Suppressor macrophage (primary cell): ENCODE data around the gene ALK.

Source experiments
- DNase-seq, 4 experiments: peaks; one replicate each; pipeline ENCODE4 v3.0.0-alpha.2; 2020 to 2022

The ALK gene

GRCh38 chr2:29787473-29788465 lies 133.6 kb downstream of the ALK start:
- no peak for DNase-seq

DNA sequence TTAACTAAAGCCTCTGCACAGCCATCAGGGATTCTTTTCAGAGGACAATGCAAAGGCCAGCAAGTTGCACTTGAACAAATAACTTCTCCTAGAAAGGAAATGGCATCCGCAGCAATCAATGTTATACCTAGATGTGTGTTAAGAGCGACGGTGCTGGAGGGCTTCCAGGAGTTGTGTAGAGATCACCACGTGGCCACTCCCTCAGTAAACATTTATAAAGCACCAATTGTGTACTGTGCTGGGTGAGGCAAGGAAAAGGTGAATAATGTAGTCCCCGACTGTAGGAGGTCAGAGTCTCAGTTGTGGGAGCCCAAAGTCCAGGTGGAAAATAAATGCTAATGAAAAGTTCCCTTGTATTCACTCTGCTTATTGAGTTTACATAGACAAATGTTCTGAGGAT lies 135.0 kb downstream of the ALK start:
- no peak for DNase-seq

GRCh38 chr2:29783666-29784065 lies 137.7 kb downstream of the ALK start:
- no peak for DNase-seq

DNA sequence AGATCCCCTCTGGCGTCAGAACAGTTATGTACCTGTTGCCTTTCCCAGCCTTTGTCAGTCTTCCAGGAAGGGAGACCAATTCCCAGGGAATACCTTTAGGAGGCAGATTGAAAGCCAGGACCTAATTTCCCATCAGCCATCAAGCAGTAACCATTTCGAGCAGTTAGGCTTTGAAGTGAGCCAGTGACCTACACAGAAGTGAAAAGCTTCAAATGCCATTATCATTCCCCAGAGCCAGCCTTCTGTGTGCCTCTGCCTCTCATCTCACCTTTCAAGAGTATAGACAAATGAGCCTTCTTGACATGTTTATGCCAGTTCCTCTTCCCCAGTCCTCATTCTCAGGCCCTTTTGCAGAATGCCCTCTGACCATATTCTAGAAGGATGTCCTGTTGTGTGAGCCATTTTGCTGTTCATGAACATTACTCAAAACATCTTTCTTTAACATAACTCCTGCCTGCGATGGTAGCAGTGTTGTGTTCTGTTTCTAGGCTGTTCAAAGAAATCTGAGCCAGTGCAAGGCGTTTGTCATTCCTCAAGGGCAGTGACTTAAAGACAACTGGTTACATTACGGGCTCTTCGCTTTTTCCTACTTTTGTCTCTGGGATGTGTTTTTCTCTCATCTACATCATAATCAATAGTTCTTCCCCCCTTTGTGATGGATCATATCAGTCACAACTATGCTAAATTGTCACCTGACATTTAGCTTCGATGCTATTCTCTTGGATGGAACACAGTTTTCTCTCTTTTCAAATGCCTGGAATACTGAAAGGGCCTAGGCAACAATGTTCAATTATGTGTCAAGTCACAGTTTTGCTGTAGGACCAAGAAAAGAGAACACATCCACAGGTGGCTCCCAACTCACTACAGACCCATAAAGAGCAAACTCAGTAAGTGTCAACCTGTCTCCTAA lies 138.6 kb downstream of the ALK start:
- no peak for DNase-seq

- no peak for DNase-seq
These were observed 139.3 kb downstream of the ALK start for GRCh38 chr2:29782087-29782486.

GRCh38 chr2:29780906-29781305 lies 140.5 kb downstream of the ALK start:
- no peak for DNase-seq

DNA sequence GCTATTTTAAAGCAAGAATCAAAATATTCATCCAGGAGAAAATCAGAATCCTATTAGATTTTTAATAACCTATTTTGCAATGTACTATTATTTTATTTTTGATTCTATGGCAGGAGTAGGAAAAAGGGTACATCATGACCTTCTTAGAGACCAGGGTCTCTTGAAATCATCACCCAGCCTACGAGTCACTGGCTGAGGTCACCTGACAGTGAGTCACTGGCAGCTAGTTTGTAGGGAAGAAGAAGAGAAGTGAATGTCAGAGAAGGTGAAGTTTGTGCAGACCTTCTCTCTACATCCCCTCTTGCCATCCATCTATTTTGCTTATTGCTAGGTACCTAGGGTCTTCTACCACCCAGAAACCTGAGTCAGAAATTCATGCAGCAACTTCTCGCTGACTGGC lies 144.2 kb downstream of the ALK start:
- DNase-seq = peak; percentile 10 to 58 (median 44)

GRCh38 chr2:29776406-29776805 lies 145.0 kb downstream of the ALK start:
- DNase-seq = no peak

- no peak for DNase-seq
These were observed 145.4 kb downstream of the ALK start for GRCh38 chr2:29775937-29776336.

- no peak for DNase-seq
These were observed 146.8 kb downstream of the ALK start for GRCh38 chr2:29774624-29775023.

GRCh38 chr2:29770846-29771245 lies 150.5 kb downstream of the ALK start:
- DNase-seq = no peak

DNA sequence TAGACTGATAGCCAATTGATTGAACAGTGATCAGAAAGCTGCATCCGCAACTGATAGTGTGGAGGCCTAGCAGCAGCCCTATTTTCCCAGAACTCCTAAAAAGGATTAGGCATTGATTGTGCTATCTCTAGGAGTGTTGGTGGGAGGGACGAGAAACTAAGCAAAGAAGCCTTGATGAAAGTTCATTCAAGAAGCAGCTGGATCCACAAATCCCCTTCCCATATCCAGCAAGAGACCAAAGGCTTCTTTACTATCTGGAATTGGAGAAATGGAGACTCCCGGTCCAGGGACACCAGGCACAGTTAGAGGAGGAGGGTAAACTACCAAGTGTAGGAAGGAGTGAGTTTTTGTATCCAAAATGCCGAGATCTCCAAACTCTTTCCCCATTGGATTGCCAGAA lies 151.5 kb downstream of the ALK start:
- no peak for DNase-seq

DNA sequence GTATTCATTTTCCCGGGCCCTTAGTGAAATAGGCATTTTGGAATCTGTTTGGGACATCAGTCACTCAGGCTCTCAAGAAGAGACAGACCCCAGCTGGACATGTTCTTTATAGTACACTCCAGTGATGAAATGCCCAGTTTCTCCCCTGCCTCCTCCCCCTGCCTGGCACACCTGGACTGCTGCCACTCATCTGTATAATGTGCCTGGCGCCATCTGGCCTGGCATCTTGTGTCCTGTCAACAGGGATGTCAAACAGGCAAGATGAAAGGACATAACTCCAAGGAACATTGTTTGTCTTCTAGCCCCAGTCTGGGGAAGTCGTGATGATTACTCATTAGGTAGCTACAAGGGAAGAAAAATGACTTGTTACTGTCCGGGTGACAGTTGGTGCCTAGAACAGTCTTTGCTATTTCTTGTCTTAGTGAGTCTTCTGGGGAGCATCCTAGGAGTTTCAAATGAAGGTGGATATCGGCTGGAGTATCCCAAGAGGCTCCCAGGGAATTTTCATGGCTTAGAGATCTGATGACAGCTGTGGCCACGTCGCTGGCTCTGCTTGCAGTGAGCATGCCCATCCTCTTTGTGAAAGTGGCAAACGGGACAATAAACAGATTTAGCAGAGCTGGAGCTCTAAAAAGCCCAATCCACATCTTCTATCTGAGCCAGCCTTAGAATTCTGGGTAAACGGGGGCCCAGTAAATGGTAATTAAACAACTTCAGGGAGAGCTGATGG lies 153.6 kb downstream of the ALK start:
- no peak for DNase-seq

DNA sequence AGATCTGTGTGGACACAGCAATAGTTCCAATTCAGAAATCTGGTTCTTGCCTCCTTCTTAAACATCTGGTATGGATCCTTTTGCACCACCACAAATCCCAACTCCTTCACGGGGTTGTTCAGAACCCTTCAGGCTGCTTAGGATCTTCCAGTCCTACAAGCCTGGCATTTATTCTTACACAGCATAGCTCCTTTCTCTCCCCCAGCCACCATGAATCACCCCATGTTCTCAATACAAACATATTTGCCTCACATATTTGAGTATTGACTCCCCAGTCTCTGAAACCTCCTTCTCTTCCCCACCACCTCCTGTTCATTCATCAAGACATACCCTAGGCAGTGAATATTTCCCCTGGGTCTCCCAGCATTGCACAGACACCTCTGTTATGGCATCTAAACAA lies 155.2 kb downstream of the ALK start:
- no peak for DNase-seq

- no peak for DNase-seq
These were observed 155.7 kb downstream of the ALK start for GRCh38 chr2:29765721-29766120.

DNA sequence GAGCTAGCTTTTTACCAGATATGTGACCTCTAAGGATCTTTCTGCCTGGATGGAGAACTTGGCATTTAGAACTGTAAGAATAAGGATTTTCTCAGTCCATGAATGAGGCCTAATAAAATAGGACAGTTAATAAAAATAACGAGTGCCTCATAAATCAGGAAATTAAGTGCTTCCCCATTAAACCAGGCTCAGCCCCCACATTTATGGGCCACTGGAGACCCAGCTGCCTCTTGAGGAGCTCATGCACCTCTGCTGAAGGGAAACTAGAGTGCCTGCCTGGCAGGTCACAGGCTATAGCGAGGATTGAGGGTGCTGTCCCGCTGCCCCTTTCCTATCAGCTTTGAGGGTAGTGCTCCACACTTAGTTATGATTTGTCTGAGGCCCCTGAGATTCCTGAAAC lies 158.0 kb downstream of the ALK start:
- DNase-seq = no peak

- DNase-seq = no peak
These were observed 159.1 kb downstream of the ALK start for GRCh38 chr2:29762239-29762638.

- no peak for DNase-seq
These were observed 160.1 kb downstream of the ALK start for GRCh38 chr2:29761278-29761677.

DNA sequence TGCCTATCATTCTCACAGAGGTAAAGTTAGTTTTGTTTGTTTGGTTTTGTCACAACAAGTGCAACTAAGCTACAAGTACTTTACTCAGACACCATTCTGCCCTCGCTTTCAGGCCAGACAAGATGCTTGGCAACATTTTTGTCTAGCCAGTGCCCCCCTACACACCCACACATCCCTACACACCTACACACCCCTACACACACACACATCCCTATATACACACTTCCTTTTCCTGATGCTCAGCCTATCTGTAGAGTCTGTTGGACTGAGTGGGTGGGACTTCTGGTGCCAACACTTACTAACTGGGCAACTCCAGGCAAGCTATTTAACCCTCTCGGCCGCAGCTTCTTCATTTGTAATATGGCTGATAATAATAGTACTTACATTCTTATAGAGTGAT lies 161.4 kb downstream of the ALK start:
- DNase-seq = peak in 1 of 4 experiments; percentile 4

DNA sequence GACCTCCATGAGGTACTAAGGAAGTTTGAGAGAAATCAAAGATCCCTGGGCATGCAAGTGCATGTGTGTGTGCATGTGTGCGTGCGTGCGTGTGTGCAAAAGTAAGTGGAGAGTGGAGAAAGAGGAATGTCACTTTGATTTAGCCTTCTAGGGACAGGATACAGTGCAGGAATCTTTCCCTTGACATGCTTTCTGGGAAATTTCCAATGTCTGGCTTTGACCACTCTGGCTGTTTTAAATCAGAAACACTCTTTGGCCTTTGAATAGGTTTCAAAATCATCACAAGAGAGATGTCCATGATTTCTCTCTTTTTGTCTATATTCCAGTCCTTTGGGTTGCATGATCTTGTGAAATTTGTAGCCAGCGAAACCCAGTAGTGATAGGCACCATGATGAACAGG lies 162.0 kb downstream of the ALK start:
- no peak for DNase-seq

GRCh38 chr2:29755829-29756228 lies 165.6 kb downstream of the ALK start:
- no peak for DNase-seq

- no peak for DNase-seq
These were observed 166.2 kb downstream of the ALK start for GRCh38 chr2:29755233-29755632.
